Fibroblast of lung (primary cell): Measurements from ENCODE around the gene LZTS2.

Experiments
- EZH2 ChIP-seq: IDR thresholded peaks from 2 replicates; pipeline ENCODE4 v1.5.1; 2012; ENCODE audit warnings: low read length, control low read depth, mild to moderate bottlenecking; ENCODE audit errors: missing control alignments
- TF ChIP-seq, protein P1 (sequence below), 2 donors: IDR thresholded peaks in 1 of 2; conservative IDR thresholded peaks in 1 of 2; 1 replicate in 1 of 2; 2 replicates in 1 of 2; pipeline ENCODE4 v1.5.1; 2011 to 2012; ENCODE audit warnings: low read length in 2 of 2, control low read depth in 1 of 2, inconsistent platforms in 1 of 2, low read depth in 1 of 2, mild to moderate bottlenecking in 1 of 2

- TF ChIP-seq, protein P1, sequence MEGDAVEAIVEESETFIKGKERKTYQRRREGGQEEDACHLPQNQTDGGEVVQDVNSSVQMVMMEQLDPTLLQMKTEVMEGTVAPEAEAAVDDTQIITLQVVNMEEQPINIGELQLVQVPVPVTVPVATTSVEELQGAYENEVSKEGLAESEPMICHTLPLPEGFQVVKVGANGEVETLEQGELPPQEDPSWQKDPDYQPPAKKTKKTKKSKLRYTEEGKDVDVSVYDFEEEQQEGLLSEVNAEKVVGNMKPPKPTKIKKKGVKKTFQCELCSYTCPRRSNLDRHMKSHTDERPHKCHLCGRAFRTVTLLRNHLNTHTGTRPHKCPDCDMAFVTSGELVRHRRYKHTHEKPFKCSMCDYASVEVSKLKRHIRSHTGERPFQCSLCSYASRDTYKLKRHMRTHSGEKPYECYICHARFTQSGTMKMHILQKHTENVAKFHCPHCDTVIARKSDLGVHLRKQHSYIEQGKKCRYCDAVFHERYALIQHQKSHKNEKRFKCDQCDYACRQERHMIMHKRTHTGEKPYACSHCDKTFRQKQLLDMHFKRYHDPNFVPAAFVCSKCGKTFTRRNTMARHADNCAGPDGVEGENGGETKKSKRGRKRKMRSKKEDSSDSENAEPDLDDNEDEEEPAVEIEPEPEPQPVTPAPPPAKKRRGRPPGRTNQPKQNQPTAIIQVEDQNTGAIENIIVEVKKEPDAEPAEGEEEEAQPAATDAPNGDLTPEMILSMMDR (conservative IDR thresholded peaks at IDR 0.05 in 1 of 2, IDR thresholded peaks at IDR 0.05 in 1 of 2; ENCODE audit: low read depth in 1 of 2, low read length in 2 of 2) = no peak
- no peak for TF ChIP-seq EZH2
Measured at GRCh38 chr10:101040061-101040460, 40.5 kb downstream of the LZTS2 start.
